ENCODE measurements around the gene ESRRG. TPM values are rescaled to one million over a fixed set of nuclear protein-coding genes. Genes with fewer than 3 reads are reported as not detected.

Gene ESRRG
- total RNA-seq, 1 experiment from 2014 or later, result 0.44 TPM

GRCh38 chr1:216483672-216484401 is 239.4 kb downstream of the ESRRG start:
- Histone ChIP-seq H4K5ac (ENCODE audit: insufficient read length, low read depth, low read length) (no peak overlapping the region), H3K4me1 (ENCODE audit: insufficient read depth, low read length) (no peaks in the 10 kb centered on the region), H3K9ac (ENCODE audit: extremely low read depth, insufficient read length, low read length) (no peak overlapping the region), H2BK5ac (ENCODE audit: insufficient read length, low read length) (no peak overlapping the region), H2BK120ac (ENCODE audit: low read depth, low read length, poor library complexity, severe bottlenecking) (no peak overlapping the region), H3K14ac (ENCODE audit: insufficient read depth, low read length) (no peak overlapping the region), H3K56ac (ENCODE audit: insufficient read length, low read depth, low read length) (no peak overlapping the region), H3K79me1 (ENCODE audit: insufficient read depth, low read depth, low read length, poor library complexity, severe bottlenecking) (no peaks in the 10 kb centered on the region), H2AFZ (ENCODE audit: low read length) (no peak overlapping the region), H3T11ph (ENCODE audit: low read length) (no peak overlapping the region), H3K23ac (ENCODE audit: insufficient read length, low read depth, low read length) (no peak overlapping the region), H3K4ac (ENCODE audit: low read depth, low read length) (no peak overlapping the region), H3K9me3 (ENCODE audit: control insufficient read depth, low read depth, low read length) (no peaks in the 10 kb centered on the region), H4K91ac (ENCODE audit: insufficient read length, low read depth, low read length) (no peak overlapping the region), H3K27me3 (ENCODE audit: insufficient read depth, low read length) (no peaks in the 10 kb centered on the region), H4K8ac (replicated peaks; ENCODE audit: insufficient read length, low read depth, low read length) (no peak overlapping the region), H2AK5ac (ENCODE audit: insufficient read length, low read length) (no peak overlapping the region), H3K23me2 (ENCODE audit: insufficient read length, low read depth, low read length, poor library complexity, severe bottlenecking) (no peaks in the 10 kb centered on the region), H3K79me2 (ENCODE audit: insufficient read depth, low read length) (no peaks in the 10 kb centered on the region), H2BK15ac (ENCODE audit: low read depth, low read length) (no peak overlapping the region), H2BK12ac (ENCODE audit: insufficient read length, low read depth, low read length) (no peak overlapping the region), H3K27ac (ENCODE audit: insufficient read length, low read depth, low read length) (no peak overlapping the region), H2BK20ac (ENCODE audit: low read depth, low read length, poor library complexity, severe bottlenecking) (no peak overlapping the region), H4K20me1 (ENCODE audit: control insufficient read depth, insufficient read depth, insufficient read length) (no peaks in the 10 kb centered on the region), H3K18ac (ENCODE audit: insufficient read length, low read depth, low read length) (no peak overlapping the region), H3K4me2 (ENCODE audit: insufficient read depth, insufficient read length, low read length) (no peak overlapping the region)
- TF ChIP-seq, protein P1, sequence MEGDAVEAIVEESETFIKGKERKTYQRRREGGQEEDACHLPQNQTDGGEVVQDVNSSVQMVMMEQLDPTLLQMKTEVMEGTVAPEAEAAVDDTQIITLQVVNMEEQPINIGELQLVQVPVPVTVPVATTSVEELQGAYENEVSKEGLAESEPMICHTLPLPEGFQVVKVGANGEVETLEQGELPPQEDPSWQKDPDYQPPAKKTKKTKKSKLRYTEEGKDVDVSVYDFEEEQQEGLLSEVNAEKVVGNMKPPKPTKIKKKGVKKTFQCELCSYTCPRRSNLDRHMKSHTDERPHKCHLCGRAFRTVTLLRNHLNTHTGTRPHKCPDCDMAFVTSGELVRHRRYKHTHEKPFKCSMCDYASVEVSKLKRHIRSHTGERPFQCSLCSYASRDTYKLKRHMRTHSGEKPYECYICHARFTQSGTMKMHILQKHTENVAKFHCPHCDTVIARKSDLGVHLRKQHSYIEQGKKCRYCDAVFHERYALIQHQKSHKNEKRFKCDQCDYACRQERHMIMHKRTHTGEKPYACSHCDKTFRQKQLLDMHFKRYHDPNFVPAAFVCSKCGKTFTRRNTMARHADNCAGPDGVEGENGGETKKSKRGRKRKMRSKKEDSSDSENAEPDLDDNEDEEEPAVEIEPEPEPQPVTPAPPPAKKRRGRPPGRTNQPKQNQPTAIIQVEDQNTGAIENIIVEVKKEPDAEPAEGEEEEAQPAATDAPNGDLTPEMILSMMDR (conservative IDR thresholded peaks at IDR 0.05), result no peak
- Mint-ChIP-seq H3K27ac (no peak overlapping the region), H3K36me3 (ENCODE audit: insufficient read depth in 1 of 3, low read depth in 3 of 3) (peaks cover 0 to 6% (median 2%) of the 10 kb centered on the region in 3 experiments; a peak in 4 of 7 replicates), H3K27me3 (ENCODE audit: low read depth) (peaks cover 24% of the 10 kb centered on the region), H3K4me1 (peaks cover 5 to 10% of the 10 kb centered on the region in 2 experiments; a peak in 3 of 4 replicates), H3K4me3 (no peak overlapping the region), H3K9me3 (peaks cover 0 to 9% of the 10 kb centered on the region in 2 experiments; a peak in 2 of 5 replicates)
- DNase-seq, result no peak
- WGBS (ENCODE audit: extremely low coverage, insufficient read length, low lambda C conversion rate), result no CpG with 5 or more reads among the region's 1 CpG

Measured in H9 (cell line).